NCI-H345 (cell line): ENCODE measurements around the gene CHRNA4.

ENCODE experiments used
- DNase-seq: peaks from one replicate; lab custom pipeline; 2025; lab: John Stamatoyannopoulos, UW

Gene CHRNA4

DNA sequence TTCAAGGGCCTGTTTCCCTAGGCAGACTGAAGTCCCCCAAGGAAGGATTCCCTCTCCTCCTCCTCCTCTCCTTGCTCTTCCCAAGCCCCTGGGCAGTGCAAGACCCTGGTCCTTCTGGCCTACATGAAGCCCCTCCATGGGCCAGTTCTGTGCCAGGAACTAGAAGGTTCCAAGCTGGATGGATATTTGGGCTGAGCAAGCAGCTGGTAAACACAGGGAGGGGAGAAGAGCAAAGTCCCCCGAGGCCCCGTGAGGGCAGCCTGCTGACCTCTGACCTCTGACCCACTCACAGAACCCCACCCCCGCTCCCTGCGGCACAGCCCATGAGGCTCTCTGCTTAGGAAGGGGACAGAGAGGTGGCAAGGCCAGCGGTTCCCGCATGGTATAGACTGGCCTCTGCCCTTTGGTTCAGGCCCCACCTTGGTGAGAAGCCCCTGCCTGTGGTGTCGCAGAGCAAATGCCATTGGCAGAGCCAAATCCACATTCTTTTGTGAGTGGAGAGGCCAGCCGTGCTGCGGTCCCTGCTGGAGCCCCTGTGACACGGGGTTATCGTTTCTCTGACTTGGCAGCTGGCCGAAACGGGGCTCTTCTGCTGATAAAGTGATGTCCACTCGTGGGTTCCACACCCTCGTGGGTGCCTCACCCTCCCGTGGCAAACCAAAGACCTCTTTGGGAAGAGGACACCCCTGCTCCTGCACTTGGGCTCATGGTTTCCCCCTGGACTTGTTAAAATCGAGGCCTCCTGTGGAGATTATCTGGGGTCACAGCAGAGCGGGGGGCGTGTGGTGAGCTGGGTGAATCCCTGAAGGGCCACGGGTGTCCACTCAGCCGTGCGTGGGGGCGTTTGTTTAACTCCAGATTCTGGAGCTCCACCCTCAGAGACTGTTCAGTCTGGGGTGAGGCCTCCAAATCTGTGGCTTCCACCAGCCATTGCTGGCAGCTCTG is 2.1 kb upstream of the CHRNA4 start:
- DNase-seq: no peak

DNA sequence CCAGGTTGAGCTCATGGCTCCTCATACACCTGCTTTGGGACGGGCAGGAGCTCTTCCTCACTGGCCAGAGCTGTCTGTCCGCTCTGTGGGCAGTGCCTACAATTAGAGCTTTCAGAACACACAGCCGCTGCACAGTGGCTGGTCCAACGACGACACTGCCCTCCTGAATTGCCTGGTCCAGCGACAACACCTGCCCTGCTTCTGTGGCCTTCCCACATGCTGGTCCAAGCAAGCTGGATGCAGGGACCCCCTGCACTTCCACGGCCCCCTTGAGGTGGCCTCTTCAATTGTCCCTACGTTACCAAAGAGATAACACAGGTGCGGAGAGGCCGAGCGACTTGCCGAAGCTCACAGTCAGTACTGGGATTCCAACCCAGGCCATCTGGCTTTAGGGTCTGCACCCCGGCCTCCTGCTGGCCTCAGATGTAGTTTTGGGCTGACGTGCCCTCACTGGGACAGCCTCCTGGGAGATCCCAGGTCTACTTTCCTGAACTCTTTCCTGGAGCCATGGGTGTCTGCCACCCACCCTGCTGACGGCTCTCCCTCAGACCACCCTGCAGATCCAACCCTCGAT is 1.4 kb upstream of the CHRNA4 start:
- no peak for DNase-seq

DNA sequence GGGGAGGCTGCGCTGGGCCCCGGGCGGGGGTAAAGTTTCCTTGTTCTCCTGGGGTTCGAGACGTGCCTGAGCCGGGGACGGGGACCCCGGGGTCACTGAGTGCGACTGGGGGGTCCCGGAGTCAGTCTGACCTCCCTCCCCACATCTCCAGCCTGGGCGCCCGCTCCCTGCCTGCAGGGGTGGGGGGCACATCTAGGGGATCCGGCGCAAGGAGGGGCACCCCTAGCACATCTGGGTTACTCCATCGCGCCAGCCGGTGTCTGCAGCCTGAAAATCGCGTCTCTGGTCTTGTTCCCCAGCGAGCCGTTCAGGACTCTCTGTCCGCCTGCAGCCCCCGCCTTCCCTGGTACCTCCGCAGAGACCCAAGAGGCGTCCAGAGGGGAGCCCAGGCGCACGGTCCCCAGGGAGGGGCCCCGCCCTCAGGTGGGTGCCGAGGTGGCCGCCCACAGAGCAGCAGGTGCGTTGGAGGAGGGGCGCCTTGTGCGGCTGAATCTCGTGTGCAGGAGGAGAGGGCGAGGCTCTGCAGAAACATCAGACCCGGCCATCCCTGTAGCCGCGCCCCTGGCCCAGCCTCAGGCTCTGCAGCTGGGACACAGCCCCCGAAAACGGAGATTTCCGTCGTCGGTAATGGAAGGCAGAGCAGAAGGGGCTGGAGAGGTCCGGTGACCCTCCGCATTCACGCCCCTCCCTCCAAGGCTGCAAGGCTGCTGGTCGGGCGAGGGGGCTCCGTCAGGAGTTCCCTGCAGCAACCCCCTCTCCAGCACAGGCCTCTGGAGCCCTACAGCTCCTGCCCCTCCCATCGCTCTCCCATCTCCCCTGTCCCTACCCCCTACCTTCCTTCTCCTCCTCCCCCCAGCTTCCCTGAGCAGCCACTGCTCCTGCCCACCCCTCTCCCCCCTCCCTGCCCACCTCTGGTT is 628 bp upstream of the CHRNA4 start:
- peak; percentile 64 for DNase-seq

DNA sequence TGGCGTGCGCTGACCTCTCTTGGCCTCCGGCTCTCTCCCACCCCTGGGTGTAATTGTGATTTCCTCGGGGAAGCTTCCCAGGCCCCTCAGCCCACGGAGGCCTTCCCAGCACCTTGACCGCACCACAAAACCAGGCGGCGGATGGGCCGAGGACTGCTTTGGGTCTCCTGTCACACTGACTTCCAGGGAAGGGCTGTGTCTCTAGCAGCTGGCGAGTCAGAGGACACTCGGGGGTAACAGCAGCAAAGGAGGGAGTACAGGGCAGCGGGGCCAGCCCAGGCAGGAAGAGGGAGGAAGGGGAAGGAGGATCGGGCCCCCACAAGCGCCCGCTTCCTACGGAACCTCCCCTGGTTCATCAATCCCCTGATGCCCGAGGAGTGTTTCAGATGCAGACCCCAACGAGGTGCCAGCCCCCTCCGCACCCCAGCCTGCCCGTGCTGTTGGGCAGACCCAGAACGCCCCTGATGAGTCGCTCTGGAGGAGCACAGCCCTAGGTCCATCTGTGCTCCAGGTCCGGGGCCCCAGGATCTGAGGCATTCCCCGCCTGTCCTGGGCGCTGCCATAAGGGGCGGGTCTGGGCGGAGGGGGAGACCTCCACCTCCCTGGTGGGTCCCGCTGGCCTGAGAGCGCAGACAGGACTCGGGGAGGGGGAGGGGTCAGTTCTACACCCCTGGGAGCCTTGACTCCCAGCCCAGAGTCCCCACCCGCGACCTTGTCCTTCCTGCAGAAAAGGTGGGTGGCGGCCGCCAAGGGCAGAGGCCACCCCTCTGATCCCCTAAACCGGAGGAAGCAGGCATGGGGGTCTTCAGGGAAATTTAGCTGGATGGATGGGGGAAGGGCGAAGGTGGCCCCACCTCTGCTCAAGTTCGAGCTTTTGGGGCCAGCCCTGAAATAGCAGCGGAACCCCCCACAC is 956 bp downstream of the CHRNA4 start:
- no peak for DNase-seq

DNA sequence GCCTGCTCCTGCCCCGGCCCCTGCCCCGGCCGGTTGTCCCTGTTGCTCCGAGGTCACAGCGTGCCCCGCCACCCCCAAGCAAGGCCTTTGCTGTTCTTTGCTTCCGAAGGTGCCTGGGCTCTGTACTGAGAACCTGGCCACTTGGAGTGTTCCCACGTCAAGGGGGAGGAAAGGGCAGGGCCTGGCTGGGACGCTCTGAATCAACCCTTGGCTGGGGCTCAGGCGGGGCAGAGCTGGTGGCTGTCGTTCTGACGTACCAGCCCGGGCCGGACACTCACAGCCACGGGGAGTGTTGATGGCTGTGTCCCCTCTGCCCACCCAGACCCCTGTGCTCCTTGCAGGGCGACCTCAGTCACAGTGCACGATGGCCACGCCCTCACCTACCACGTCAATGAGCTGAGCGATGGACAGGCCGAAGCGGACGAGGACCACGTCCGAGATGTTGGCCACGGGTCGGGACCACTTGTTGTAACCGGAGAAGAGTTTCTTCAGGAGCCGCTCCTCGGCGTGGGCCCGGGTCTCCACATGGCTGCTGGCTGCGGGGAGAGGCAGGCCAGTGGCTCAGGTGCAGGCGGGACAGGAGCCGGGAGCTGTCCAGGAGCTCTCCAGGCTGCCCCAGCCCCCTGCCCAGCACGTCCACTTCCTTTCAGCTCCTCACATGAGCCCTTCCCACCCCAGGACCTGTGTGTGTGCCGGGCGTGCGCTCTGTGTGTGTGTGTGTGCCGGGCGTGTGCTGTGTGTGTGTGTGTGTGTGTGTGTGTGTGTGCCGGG is 1.8 kb downstream of the CHRNA4 start:
- no peak for DNase-seq

DNA sequence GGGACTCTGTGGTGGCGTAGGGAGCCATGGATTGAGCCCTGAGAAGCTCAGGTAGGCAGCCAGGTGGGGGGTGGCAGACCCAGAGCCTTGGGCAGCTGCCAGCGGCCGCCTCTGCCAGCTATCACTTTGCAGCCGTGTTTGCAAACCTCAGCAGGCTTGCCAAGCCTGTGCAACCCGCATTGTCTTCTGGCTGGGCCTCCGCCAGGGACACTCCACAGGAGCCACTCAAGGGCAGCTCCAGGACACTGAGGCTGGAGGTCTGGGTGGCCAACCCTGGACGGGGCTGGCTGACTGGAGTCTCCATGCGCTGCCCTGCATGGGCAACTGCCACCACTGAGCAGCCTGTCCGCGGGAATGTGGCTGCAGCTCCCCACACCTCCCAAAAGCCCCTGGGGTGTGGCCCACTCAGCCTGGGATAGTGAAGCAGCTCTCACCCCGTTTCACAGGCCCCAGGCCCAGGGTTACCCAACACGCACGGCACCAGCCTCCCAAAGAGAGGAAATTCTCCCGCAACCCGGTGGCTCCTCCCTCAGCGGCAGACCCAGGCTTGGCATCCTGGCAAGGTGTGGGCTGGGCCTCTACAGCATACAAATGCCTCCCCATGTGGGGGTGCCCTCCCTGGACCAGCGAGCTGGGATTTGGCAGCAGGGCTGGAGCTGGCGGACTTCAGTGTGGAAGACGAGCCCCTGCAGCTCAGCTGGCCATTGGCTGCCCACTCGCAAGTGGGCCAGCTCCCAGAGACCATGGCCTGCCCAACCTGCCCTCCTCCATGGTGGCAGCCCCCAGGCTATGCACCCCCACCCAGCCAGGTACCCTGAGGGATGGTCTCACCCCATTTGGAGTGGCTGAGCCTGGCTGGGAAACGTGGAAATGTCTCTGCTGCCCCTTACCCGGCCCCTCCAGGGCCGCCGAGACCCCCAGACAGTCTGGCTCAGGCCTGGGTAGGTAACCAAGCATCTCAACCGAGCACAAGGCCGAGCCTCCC is 2.9 kb downstream of the CHRNA4 start:
- DNase-seq: peak; percentile 95

DNA sequence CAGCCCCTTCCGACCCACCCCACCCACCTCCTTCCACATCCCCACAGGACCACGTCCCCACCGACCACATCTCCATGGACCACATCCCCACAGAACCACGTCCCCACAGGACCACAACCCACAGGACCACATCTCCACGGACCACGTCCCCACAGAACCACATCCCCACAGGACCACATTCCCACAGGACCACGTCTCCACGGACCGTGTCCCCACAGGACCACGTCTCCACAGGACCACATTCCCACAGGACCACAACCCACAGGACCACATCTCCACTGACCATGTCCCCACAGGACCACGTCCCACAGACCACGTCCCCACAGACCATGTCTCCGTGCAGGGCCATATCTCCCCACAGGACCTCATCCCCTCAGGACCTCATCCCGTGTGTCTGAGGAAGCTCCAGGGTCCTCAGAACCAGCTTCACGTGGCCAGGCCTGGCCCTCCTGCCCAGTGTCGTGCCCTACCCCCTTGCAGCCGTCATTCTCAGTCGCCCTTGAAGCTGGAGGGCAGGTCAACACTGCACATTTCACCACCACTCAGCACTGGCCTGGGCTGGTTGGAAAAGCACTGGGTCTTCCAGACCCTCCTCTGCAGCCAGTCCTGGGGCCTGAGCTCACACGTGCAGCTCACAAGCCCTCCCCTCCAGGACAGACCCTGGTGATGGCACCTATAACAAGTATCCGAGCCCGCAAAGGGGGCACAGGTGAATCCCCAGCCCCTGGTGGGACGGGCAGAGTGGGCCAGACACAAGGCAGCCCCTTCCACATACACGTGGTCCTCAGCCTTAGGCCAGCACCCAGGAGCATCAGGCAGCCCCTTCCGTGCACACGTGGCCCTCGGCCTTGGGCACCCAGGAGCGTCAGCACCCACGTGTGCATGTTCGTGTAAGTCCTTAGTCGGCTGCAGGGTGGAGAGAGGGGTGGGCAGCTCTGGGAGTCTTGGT is 3.9 kb downstream of the CHRNA4 start:
- no peak for DNase-seq

DNA sequence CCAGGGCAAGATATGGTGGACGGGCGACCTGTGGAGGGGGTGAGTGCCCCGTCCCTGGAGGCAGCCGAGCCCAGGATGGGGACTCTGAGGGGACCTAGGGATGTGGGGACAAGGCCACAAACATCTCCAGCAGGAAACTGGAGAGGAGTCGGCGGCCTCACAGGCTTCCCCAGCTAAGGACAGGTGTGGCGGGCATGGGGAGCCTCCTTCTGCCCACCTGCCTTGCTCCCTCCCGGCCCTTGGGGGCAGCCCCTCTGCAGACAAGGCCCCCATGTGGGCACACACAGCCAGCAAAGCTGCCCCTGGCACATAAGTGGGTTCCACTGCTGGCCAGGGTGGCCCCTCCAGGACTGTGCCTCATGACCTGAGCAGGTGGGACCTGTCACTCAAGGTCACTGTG is 4.6 kb downstream of the CHRNA4 start:
- no peak for DNase-seq

DNA sequence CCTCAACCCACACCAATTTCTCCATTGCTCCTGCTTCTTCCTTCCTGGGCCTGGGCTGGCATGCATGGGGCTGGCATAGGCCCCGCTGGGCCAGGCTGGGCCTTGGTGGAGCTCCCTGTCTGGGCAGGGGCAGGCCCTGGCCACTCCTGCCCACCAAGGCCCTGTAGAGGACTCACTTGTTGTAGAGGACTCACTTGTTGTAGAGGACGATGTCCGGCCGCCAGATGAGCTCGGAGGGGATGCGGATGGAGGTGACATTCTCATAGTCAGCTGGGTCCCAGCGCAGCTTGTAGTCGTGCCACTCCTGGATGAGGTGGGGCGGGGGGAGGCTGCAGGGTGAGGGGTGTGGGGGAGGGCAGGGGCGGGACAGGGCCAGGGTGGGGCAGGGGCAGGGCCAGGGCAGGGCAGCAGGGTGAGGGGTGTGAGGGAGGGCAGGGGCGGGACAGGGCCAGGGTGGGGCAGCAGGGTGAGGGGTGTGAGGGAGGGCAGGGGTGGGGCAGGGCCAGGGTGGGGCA is 5.3 kb downstream of the CHRNA4 start:
- no peak for DNase-seq

DNA sequence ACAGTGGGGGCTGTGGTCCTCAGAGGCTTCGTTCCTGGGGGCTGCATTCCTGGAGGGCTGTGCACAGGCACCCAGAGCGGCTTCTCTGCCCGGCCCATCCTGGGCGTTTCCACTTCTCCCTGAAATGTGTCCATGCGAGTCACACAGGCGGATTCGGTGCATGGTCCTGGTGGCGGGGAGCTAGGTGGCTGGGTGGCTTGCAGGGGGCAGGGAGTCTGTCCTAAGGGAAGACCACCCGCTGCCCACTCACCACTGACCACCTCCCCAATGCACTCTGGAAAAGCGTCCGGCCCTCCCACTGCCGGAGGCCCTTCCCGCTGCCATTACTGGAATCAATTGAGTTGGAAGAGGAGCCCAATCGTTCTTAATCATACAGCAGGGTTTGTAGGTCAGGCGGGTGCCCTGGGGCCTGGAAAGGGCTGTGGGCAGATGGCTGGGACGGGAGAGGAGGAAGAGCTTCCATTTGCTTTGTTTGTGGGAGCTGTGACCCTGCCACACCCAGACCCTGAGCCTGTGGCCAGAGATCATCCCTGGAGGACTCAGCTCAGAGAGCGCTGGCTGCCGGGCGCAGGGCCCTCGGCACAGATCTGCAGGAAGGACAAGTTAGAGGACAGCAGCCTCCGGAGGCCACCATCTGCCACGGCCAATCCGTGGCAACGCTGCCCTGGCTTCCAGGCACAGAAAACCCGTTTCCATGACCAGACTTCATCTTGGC is 6.4 kb downstream of the CHRNA4 start:
- DNase-seq: no peak

DNA sequence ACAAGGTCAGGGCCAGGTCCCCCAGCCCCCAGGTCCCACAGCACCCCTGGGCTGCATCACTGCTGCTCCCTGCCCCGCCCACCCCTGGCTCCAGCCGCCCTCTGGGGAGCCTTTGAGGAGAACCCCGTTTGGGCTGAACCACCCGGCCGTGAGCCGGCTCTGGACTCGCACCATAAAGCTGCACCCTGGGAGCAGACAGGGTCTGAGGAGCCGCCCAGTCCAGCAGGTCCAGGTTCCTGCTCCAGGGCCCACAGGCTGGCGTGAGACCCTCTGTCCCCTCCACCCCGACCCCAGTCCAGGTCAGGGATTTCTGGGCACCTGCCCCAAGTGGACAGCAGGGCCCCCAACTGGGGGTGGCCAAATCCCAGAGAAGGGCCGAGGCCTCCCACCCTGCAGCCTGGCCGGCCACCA is 8.3 kb downstream of the CHRNA4 start:
- DNase-seq: no peak

DNA sequence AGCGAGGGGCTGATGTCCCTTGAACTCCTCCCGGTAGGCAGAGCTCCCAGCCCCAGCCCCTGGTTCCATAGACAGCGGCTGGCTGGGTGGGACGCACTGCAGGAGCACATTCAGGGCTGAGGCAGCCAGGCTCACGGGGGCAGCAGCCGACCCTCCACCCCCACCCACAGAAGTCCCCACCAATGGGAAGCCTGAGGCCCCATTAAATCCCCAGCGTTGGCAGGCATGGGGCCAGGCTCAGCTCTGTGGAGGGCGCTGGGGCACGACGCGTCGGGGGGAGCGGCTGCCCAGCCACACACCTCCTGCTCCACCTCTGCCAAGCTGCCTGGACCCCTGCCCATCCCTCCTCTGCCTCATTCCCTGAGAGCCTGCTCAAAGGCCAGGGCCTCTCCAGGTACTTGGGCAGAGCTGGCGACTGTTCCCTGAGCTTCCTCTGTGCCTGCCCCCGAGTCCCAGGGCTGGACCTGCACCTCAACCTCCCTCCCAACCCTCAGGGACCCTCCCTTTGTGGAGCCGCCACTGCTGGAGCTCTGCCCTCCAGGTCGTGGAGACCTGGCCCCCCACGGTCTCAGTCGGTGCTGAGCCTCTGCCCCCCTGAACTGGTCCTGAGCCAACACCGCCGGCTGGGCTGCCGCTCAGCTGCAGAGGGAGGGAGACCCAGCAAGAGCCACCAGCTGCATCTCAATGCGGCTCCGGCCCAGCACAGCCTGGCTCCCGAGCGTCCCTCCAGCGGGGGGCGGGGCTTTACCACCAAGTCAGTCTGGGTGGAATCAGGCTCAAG is 9.1 kb downstream of the CHRNA4 start:
- peak; percentile 69 for DNase-seq

DNA sequence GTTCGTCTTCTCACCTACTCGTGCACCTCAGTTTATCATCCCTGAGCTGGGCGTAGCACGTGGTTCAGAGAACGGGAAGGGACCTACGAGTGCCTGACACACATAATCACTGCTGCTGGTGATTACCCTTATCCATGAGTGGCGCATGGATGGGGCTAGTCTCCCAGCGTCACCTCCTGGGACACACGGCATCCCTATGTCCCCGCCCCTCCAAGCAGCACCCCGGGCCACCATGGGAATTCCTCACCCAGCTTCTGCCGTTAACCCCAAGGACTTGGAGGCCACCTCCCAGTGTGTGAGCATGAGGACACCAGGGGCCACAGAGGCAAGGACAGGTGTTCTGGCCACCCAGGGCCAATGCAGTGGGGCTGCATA is 9.8 kb downstream of the CHRNA4 start:
- no peak for DNase-seq

DNA sequence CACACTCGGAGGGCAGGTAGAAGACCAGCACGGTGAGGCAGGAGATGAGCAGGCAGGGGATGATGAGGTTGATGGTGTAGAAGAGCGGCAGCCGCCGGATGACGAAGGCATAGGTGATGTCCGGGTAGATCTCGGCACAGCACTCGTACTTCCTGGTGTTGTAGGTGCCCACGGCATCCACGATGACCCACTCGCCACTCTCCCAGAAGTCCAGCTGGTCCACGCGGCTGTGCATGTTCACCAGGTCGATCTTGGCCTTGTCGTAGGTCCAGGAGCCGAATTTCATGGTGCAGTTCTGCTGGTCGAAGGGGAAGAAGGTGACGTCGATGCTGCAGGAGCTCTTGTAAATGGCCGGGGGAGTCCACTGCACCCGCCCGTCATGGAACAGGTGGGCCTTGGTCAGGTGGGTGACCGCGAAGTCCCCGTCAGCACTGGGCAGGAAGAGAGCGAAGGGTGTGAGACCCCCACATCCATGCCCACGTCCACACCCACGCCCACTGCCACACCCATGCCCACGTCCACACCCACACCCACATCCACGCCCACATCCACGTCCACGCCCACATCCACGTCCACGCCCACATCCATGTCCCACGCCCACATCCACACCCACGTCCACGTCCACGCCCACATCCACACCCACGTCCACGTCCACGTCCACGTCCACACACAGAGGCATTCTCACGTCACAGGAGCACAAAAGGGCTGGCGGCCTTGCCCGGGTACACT is 10.4 kb downstream of the CHRNA4 start:
- DNase-seq: no peak

DNA sequence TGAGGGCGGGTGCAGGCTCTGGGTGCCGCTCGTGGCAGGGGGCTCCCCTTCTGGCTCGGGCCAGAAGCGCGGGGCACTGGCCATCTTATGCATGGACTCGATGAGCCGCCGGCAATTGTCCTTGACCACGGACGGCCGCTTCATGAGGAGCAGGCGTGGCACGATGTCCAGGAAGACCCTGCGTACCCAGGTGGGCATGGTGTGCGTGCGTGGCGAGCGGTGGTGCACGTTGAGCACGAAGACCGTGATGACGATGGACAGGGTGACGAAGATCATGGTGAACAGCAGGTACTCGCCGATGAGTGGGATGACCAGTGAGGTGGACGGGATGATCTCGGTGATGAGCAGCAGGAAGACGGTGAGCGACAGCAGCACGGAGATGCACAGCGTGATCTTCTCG is 11.0 kb downstream of the CHRNA4 start:
- DNase-seq: no peak

DNA sequence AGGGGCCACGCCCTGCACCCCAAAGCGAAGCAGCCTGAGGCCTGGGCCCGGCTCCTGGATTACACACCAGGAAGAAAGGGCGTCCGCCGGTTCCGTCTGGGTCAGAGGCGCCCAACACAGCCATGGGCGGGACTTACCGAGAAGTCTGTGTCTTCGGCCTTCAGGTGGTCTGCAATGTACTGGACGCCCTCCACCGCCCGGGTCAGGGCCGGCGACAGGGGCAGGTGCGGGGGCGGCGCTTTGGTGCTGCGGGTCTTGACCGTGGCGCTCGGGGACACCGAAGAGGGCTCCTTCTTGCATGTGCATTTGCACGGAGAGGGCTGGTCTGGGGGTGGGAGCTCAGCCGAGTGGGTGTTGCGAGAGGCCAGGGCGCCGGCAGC is 11.6 kb downstream of the CHRNA4 start:
- no peak for DNase-seq
